Erythroblast (primary cell): ENCODE results near the gene ZNF280D.

Experiments
- GATA1 ChIP-seq: IDR thresholded peaks from 2 replicates; pipeline ENCODE4 v1.6.1; 2011; ENCODE audit warnings: low read depth, mild to moderate bottlenecking, control low read depth, low read length, moderate library complexity
- POLR2A ChIP-seq: IDR thresholded peaks from 2 replicates; pipeline ENCODE4 v1.6.1; 2011; ENCODE audit warnings: mild to moderate bottlenecking, low read length

DNA sequence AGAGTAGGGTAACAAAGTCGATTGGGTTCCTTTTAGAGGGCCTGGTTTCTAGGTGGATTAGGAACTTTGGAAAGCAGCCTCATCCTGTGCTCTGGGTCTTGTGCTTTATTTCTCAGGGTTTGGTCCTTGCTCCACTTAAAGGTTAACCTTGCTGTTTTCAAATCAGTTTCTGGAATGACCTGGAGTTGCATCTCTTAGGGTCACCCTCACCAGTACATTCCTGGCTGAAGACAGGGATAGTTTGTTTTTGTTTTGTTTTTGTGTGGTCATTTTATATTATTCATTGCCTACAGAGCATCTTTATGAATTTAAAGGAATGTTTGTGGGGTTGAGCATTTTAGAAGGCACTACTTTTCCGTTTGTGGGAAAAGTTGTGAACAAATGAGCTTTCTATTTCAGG, 45.5 kb upstream of the ZNF280D start:
- no peak for TF ChIP-seq POLR2A
- TF ChIP-seq GATA1, result no peak
